HG03442 (cell line): ENCODE results near the gene PLXNA2.

ENCODE experiments used
- ATAC-seq: cut with Tn5 transposase; IDR thresholded peaks from one replicate; pipeline ENCODE4 v1.9.1; 2021; ENCODE audit warnings: mild to moderate bottlenecking, moderate library complexity; ENCODE audit not compliant: unreplicated experiment

Gene PLXNA2

GRCh38 chr1:208166340-208167138 is 77.6 kb downstream of the PLXNA2 start:
- ATAC-seq: no peak

DNA sequence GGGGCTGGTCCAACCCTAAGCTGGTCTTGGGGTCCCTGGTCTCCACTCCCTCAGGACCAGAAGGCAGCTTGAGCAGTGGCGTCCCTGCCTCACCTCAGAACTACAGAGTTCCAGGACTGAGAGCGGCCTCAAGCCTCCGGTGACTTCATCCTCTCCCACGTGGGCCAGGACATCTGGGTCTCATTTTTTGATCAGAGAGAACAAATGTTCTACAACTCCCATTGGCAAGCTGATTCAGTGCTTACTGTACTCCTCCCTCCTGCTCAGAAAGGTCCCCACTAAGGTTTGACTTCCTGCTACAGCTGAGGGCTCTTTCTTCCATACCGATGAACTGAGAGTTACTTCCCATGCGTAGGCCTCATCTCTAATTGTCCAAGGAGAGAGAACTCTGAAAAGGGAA is 78.5 kb downstream of the PLXNA2 start:
- ATAC-seq: no peak

GRCh38 chr1:208164609-208165008 is 79.6 kb downstream of the PLXNA2 start:
- no peak for ATAC-seq

GRCh38 chr1:208163539-208163938 is 80.6 kb downstream of the PLXNA2 start:
- no peak for ATAC-seq

- ATAC-seq: no peak
Measured at GRCh38 chr1:208162903-208163302, 81.3 kb downstream of the PLXNA2 start.

- ATAC-seq: no peak
Measured at GRCh38 chr1:208161656-208162375, 82.4 kb downstream of the PLXNA2 start.

DNA sequence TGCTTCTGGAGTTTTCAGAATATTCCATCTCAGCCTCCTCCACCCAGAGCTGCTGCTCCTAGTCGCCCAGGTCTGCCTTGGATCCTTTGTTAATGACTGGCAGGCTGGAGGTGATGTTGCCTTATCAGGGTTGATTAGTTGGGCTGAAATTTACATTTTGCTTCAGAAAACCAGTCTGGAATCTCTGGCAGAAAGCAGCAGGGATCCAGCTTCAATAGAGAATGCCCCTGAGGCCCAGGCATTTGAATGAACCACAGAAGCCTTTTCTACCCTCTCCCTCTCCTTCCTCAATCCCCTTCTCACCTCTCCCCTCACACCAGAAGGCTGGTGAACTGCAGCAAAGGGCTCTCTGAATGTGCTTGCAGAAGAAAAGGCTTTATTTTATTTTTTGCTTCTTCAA is 83.2 kb downstream of the PLXNA2 start:
- ATAC-seq: no peak

- ATAC-seq: no peak
Measured at GRCh38 chr1:208160259-208160819, 83.8 kb downstream of the PLXNA2 start.

DNA sequence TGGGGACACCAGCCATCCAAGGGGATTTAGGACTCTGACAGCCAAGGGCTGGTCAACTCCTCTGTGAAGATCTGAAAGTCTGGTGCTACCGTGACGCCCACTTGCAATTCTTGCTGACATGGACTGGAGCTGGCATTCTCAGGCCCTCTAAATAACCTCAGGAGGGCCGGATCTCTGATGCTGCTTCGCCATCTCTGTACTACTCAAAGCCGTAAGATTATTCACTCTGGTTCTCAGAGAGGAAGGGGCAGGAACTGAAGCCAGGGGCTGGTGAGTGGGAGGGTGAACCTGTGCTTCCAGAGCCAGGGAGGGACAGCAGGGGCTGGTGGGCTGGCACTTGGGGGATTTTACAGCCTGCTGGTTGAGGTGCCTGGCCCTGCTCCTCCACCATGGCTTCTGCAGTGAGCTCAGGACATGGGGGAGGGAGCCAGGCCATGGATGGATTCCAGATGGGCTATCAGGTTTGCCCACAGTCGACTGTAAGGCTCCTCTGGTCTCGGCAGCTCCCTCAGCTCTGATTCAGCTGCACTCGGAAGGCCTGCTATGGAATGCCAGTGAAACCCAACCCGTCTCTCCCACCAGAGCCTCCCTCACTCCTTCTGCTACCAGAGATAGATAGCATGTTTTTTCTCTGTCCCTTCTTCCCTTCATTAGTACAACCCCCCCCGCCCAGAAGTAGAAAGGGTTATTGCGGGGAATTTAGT is 84.5 kb downstream of the PLXNA2 start:
- no peak for ATAC-seq

- no peak for ATAC-seq
Measured at GRCh38 chr1:208158640-208159554, 85.3 kb downstream of the PLXNA2 start.

GRCh38 chr1:208157769-208158168 is 86.4 kb downstream of the PLXNA2 start:
- ATAC-seq: no peak

GRCh38 chr1:208156741-208157140 is 87.4 kb downstream of the PLXNA2 start:
- no peak for ATAC-seq

DNA sequence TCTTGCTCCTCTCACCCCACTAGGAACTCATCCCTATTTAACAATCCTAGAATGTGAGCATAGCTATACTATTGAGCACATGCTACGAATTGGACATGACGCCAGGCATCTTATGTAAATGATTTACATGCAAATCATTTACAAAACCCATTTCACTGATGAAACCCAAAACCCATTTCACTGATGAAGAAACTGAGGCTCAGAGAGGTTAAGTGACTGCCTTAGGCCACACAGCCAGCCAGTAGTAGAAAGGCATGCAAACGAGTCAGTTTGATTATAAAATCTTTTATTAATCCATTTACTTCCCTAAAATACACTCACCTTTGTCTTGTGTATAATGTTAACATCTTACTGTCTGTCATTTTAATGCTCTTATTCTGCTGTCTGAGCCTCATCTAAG is 87.9 kb downstream of the PLXNA2 start:
- ATAC-seq: no peak

DNA sequence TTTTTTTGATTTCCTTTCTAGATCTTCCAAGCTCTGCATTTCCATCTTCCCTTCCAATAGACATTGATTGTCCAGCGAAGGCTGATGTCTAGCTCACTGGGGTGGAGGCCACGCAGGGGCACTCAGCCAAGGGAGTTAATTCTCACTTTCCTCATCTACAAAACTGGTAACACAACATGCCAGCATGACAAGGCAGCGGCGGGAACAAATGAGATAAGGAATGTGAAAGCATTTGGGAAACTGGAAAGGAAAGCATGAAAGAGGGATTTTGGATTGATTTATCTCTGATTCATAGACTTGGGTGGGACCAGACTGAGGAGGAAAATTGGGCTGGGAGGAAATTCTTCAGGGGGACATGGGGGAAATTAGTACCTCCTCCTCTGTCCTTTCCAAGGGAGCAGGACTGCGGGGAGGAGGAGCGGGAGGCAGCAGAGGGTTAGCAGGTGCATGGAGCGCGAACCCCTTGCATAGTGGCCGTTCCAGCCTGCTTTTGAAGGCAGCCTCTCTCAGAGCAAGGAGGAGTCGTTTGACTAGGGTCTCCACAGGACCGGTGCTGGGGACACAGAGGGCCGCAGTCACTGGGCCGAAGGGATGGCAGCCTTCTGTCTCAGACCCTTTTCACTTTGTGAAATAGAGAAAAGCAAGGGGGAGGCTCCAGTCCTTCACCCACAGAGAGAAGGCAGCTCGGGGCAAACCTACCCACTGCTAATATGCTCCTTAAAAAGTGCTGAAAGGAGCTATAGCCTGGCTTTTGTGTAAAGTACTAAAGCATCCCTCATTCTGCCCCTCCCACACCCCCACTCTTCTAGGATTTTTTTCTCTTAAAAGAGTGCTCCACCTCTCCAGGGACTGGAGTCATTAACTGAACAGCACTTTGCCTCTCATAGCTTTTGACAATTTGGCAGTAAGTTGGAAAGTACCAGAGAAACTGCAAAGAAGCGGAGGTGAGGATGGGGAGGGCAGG is 89.2 kb downstream of the PLXNA2 start:
- ATAC-seq: no peak

- ATAC-seq: no peak
Measured at GRCh38 chr1:208154040-208154439, 90.1 kb downstream of the PLXNA2 start.

GRCh38 chr1:208153386-208153785 is 90.8 kb downstream of the PLXNA2 start:
- ATAC-seq: no peak

GRCh38 chr1:208151728-208152598 is 92.2 kb downstream of the PLXNA2 start:
- ATAC-seq: no peak

DNA sequence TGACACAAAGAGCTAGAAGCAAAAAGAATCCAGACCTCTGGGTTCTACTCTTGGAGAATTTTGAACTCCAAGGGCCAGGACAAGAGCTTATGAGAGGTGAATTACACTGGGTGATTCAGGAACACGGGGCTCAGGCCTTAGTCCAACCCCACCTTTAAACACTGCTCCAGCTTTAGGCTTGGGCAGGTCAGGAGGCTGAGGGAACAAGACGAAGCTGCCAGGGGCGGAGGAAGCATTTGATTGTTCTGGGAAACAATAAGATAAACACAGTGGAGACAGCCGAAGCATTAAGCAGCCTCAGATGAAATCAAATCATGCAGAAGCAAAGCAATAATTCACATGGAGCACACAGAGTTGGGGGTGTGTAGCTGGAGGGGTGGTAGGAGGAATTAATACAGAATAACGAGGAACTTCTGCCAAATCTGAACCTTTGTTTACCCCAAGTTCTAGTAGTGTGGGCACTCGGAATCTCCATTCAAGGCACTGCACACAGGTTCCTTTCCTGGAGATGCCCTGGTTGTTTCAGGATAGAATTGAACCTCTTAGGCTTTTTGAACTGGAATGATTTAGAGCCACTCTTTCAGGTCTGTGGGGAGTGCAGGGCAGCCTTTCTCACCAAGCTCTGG is 93.2 kb downstream of the PLXNA2 start:
- ATAC-seq: no peak
